Measurements from ENCODE around the gene NOG.

Gene NOG

DNA sequence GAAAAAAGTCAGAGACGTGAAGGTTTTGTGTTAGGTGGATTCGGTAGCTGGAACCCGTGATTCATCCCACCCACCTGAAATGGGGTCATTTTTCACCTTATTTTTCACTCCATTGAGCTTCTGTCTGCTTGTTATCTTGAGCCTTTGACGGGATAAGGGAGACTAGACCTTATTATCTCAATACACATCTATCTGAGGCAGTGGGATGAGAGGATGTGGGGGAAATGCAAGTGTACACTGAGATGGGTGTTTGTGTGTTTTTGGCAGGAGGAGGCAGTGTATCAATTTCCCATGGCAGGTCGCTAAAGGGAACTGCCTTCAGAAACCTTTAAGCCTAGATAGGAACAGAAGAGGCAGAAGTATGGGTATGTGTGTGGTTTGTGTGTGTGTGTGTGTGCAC is 6.2 kb upstream of the NOG start:
- H3K4me3 ChIP-seq (replicated peaks; ENCODE audit: low read depth, low read length): no peak overlapping the region
- DNase-seq (ENCODE audit: extremely low read depth, low read depth): no peak
- TF ChIP-seq CTCF (IDR thresholded peaks at IDR 0.05; ENCODE audit: low read depth, low read length, missing control alignments): no peak

- H3K4me3 ChIP-seq (replicated peaks; ENCODE audit: low read depth, low read length): peak overlapping the region; percentile 69
- peak; percentile 49 for TF ChIP-seq CTCF (IDR thresholded peaks at IDR 0.05; ENCODE audit: low read depth, low read length, missing control alignments)
- no peak for DNase-seq (ENCODE audit: extremely low read depth, low read depth)
Measured at GRCh38 chr17:56592487-56593085, 913 bp upstream of the NOG start.

DNA sequence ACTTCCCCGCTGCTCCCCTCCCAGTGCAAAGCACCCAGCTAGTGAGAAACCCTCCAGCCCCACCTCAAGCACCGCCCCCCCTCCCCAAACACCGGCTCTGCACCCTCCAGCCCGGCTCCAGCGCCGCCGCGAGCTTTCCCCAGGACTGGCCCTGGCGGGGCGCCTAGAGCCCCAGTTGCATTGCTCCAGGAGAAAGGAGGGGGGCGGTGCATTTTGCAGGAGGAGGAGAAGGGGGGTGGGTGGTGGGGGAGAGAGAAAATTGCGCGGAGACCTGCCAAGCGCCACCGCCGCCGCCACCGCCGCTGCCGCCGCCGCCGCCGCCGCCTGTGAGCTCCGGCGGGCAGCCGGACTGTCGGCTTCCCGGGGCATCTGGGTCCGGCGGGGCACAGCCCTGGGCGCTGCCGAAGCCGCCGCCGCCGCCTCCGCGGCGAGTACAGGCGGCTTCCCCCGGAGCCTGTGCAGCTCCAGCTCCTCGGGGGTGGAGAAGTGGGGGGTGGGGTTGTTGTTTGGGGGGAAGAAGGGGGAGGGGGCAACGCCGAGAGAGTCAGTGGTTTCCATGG is 333 bp upstream of the NOG start:
- TF ChIP-seq CTCF (IDR thresholded peaks at IDR 0.05; ENCODE audit: low read depth, low read length, missing control alignments): no peak
- no peak for DNase-seq (ENCODE audit: extremely low read depth, low read depth)
- H3K4me3 ChIP-seq (replicated peaks; ENCODE audit: low read depth, low read length): peak overlapping the region; percentile 69

DNA sequence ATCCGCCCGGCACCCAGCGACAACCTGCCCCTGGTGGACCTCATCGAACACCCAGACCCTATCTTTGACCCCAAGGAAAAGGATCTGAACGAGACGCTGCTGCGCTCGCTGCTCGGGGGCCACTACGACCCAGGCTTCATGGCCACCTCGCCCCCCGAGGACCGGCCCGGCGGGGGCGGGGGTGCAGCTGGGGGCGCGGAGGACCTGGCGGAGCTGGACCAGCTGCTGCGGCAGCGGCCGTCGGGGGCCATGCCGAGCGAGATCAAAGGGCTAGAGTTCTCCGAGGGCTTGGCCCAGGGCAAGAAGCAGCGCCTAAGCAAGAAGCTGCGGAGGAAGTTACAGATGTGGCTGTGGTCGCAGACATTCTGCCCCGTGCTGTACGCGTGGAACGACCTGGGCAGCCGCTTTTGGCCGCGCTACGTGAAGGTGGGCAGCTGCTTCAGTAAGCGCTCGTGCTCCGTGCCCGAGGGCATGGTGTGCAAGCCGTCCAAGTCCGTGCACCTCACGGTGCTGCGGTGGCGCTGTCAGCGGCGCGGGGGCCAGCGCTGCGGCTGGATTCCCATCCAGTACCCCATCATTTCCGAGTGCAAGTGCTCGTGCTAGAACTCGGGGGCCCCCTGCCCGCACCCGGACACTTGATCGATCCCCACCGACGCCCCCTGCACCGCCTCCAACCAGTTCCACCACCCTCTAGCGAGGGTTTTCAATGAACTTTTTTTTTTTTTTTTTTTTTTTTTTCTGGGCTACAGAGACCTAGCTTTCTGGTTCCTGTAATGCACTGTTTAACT is 1.0 kb downstream of the NOG start:
- DNase-seq (ENCODE audit: extremely low read depth, low read depth): no peak
- H3K4me3 ChIP-seq (replicated peaks; ENCODE audit: low read depth, low read length): peak overlapping the region; percentile 69
- TF ChIP-seq CTCF (IDR thresholded peaks at IDR 0.05; ENCODE audit: low read depth, low read length, missing control alignments): no peak

DNA sequence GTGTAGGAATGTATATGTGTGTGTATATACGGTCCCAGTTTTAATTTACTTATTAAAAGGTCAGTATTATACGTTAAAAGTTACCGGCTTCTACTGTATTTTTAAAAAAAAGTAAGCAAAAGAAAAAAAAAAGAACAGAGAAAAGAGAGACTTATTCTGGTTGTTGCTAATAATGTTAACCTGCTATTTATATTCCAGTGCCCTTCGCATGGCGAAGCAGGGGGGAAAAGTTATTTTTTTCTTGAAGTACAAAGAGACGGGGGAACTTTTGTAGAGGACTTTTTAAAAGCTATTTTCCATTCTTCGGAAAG is 1.6 kb downstream of the NOG start:
- peak overlapping the region; percentile 69 for H3K4me3 ChIP-seq (replicated peaks; ENCODE audit: low read depth, low read length)
- no peak for TF ChIP-seq CTCF (IDR thresholded peaks at IDR 0.05; ENCODE audit: low read depth, low read length, missing control alignments)
- DNase-seq (ENCODE audit: extremely low read depth, low read depth): no peak

GRCh38 chr17:56595831-56596690 is 2.6 kb downstream of the NOG start:
- no peak for DNase-seq (ENCODE audit: extremely low read depth, low read depth)
- peak overlapping the region; percentile 69 for H3K4me3 ChIP-seq (replicated peaks; ENCODE audit: low read depth, low read length)
- no peak for TF ChIP-seq CTCF (IDR thresholded peaks at IDR 0.05; ENCODE audit: low read depth, low read length, missing control alignments)
